ENCODE results near the gene SLC9A8. TPM values are rescaled to one million over a fixed set of nuclear protein-coding genes. Genes with fewer than 3 reads are reported as not detected.
"Not testable (repeated sequence)": the region's sequence is repeated elsewhere in the genome, so short reads cannot be mapped to it uniquely, and the experiment has no call there.

SLC9A8 gene
- total RNA-seq, 1 experiment from 2014 or later, result 21.5 TPM

DNA sequence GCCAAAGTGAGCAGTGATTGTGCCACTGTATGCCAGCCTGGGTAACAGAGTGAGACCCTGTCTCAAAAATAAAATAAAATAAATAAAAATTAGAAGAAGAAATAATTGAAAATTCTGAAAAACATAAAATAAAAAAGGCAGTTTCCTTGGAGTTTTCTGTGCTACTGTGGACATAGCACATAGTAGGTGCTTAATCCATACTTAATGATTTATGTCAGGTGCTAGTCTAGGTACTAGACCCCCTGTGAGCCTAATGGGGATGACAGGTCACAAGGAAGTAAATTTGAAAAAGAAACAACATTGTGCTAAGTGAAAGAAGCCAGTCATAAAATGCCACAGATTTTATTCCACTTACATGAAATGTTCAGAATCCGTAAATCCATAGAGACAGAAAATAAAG lies 9.2 kb upstream of the SLC9A8 start:
- no peaks in the 10 kb centered on the region for H3K79me2 ChIP-seq (ENCODE audit: low read length)
- peaks cover 14% of the 10 kb centered on the region for H3K4me1 ChIP-seq (ENCODE audit: low read length)
- no peak overlapping the region for H3K4me2 ChIP-seq (ENCODE audit: low read depth, low read length, poor library complexity, severe bottlenecking)
- H2AFZ ChIP-seq (ENCODE audit: low read length), result no peak overlapping the region
- H3K27ac ChIP-seq (ENCODE audit: low read length), result no peak overlapping the region
- no peaks in the 10 kb centered on the region for H3K27me3 ChIP-seq (ENCODE audit: low read length)
- no peak overlapping the region for H3K9ac ChIP-seq (ENCODE audit: low read length)
- no peaks in the 10 kb centered on the region for H3K36me3 ChIP-seq (ENCODE audit: insufficient read depth, low read length)
- H3K9me2 ChIP-seq (replicated peaks; ENCODE audit: insufficient read depth, low read length), result no peaks in the 10 kb centered on the region
- no peak for DNase-seq
- no peaks in the 10 kb centered on the region for H3K9me3 ChIP-seq (ENCODE audit: low read length)
- H3K4me3 ChIP-seq (ENCODE audit: low read length), result no peak overlapping the region
- H4K20me1 ChIP-seq (ENCODE audit: insufficient read depth, low read depth, low read length), result no peaks in the 10 kb centered on the region

GRCh38 chr20:49804364-49804763 lies 8.3 kb upstream of the SLC9A8 start:
- Histone ChIP-seq H3K4me2 (ENCODE audit: low read depth, low read length, poor library complexity, severe bottlenecking) (no peak overlapping the region), H3K4me1 (ENCODE audit: low read length) (peaks cover 14% of the 10 kb centered on the region), H3K79me2 (ENCODE audit: low read length) (no peaks in the 10 kb centered on the region), H3K4me3 (ENCODE audit: low read length) (no peak overlapping the region), H4K20me1 (ENCODE audit: insufficient read depth, low read depth, low read length) (no peaks in the 10 kb centered on the region), H3K9me2 (replicated peaks; ENCODE audit: insufficient read depth, low read length) (no peaks in the 10 kb centered on the region), H3K36me3 (ENCODE audit: insufficient read depth, low read length) (no peaks in the 10 kb centered on the region), H3K27me3 (ENCODE audit: low read length) (no peaks in the 10 kb centered on the region), H3K27ac (ENCODE audit: low read length) (no peak overlapping the region), H3K9ac (ENCODE audit: low read length) (no peak overlapping the region), H3K9me3 (ENCODE audit: low read length) (no peaks in the 10 kb centered on the region), H2AFZ (ENCODE audit: low read length) (no peak overlapping the region)
- no peak for DNase-seq

- H4K20me1 ChIP-seq (ENCODE audit: insufficient read depth, low read depth, low read length); H3K9me2 ChIP-seq (replicated peaks; ENCODE audit: insufficient read depth, low read length); H3K27me3 ChIP-seq (ENCODE audit: low read length); H3K4me2 ChIP-seq (ENCODE audit: low read depth, low read length, poor library complexity, severe bottlenecking); H3K79me2 ChIP-seq (ENCODE audit: low read length); H3K27ac ChIP-seq (ENCODE audit: low read length); H3K4me3 ChIP-seq (ENCODE audit: low read length); DNase-seq; H3K9me3 ChIP-seq (ENCODE audit: low read length); H3K9ac ChIP-seq (ENCODE audit: low read length); H2AFZ ChIP-seq (ENCODE audit: low read length); H3K36me3 ChIP-seq (ENCODE audit: insufficient read depth, low read length): not testable (repeated sequence)
- H3K4me1 ChIP-seq (ENCODE audit: low read length), result peaks cover 14% of the 10 kb centered on the region
These were observed 7.3 kb upstream of the SLC9A8 start for GRCh38 chr20:49805224-49805876.

GRCh38 chr20:49808753-49809152 lies 3.9 kb upstream of the SLC9A8 start:
- H3K27me3 ChIP-seq (ENCODE audit: low read length), result no peaks in the 10 kb centered on the region
- H3K9me2 ChIP-seq (replicated peaks; ENCODE audit: insufficient read depth, low read length), result no peaks in the 10 kb centered on the region
- H3K27ac ChIP-seq (ENCODE audit: low read length), result no peak overlapping the region
- peaks cover 8% of the 10 kb centered on the region for H3K79me2 ChIP-seq (ENCODE audit: low read length)
- no peak overlapping the region for H3K4me2 ChIP-seq (ENCODE audit: low read depth, low read length, poor library complexity, severe bottlenecking)
- H2AFZ ChIP-seq (ENCODE audit: low read length), result no peak overlapping the region
- no peaks in the 10 kb centered on the region for H3K9me3 ChIP-seq (ENCODE audit: low read length)
- H4K20me1 ChIP-seq (ENCODE audit: insufficient read depth, low read depth, low read length), result no peaks in the 10 kb centered on the region
- no peak overlapping the region for H3K9ac ChIP-seq (ENCODE audit: low read length)
- DNase-seq, result no peak
- no peaks in the 10 kb centered on the region for H3K36me3 ChIP-seq (ENCODE audit: insufficient read depth, low read length)
- H3K4me1 ChIP-seq (ENCODE audit: low read length), result peaks cover 12% of the 10 kb centered on the region
- H3K4me3 ChIP-seq (ENCODE audit: low read length), result no peak overlapping the region

- Histone ChIP-seq H3K9ac (ENCODE audit: low read length) (no peak overlapping the region), H3K4me3 (ENCODE audit: low read length) (no peak overlapping the region), H3K9me3 (ENCODE audit: low read length) (no peaks in the 10 kb centered on the region), H3K9me2 (replicated peaks; ENCODE audit: insufficient read depth, low read length) (no peaks in the 10 kb centered on the region), H3K27me3 (ENCODE audit: low read length) (no peaks in the 10 kb centered on the region), H3K79me2 (ENCODE audit: low read length) (peaks cover 19% of the 10 kb centered on the region), H2AFZ (ENCODE audit: low read length) (no peak overlapping the region), H3K36me3 (ENCODE audit: insufficient read depth, low read length) (no peaks in the 10 kb centered on the region), H3K4me2 (ENCODE audit: low read depth, low read length, poor library complexity, severe bottlenecking) (no peak overlapping the region), H3K4me1 (ENCODE audit: low read length) (peaks cover 22% of the 10 kb centered on the region), H3K27ac (ENCODE audit: low read length) (no peak overlapping the region), H4K20me1 (ENCODE audit: insufficient read depth, low read depth, low read length) (no peaks in the 10 kb centered on the region)
- DNase-seq, result no peak
These were observed 2.7 kb upstream of the SLC9A8 start for GRCh38 chr20:49809803-49810359.

- Histone ChIP-seq H3K4me1 (ENCODE audit: low read length) (peaks cover 22% of the 10 kb centered on the region), H3K9me2 (replicated peaks; ENCODE audit: insufficient read depth, low read length) (no peaks in the 10 kb centered on the region), H2AFZ (ENCODE audit: low read length) (no peak overlapping the region), H3K79me2 (ENCODE audit: low read length) (peaks cover 23% of the 10 kb centered on the region), H3K4me3 (ENCODE audit: low read length) (no peak overlapping the region), H3K36me3 (ENCODE audit: insufficient read depth, low read length) (no peaks in the 10 kb centered on the region), H4K20me1 (ENCODE audit: insufficient read depth, low read depth, low read length) (no peaks in the 10 kb centered on the region), H3K9me3 (ENCODE audit: low read length) (no peaks in the 10 kb centered on the region), H3K4me2 (ENCODE audit: low read depth, low read length, poor library complexity, severe bottlenecking) (no peak overlapping the region), H3K9ac (ENCODE audit: low read length) (no peak overlapping the region), H3K27ac (ENCODE audit: low read length) (no peak overlapping the region), H3K27me3 (ENCODE audit: low read length) (no peaks in the 10 kb centered on the region)
- DNase-seq, result no peak
These were observed 2.0 kb upstream of the SLC9A8 start for GRCh38 chr20:49810491-49811190.

- Histone ChIP-seq H3K9me2 (replicated peaks; ENCODE audit: insufficient read depth, low read length) (no peaks in the 10 kb centered on the region), H3K4me1 (ENCODE audit: low read length) (peaks cover 22% of the 10 kb centered on the region), H3K36me3 (ENCODE audit: insufficient read depth, low read length) (no peaks in the 10 kb centered on the region), H3K4me3 (ENCODE audit: low read length) (peak overlapping the region; percentile 76), H3K27ac (ENCODE audit: low read length) (no peak overlapping the region), H3K9ac (ENCODE audit: low read length) (peak overlapping the region; percentile 83), H3K4me2 (ENCODE audit: low read depth, low read length, poor library complexity, severe bottlenecking) (peak overlapping the region; percentile 91), H2AFZ (ENCODE audit: low read length) (peak overlapping the region; percentile 92; the same call in 1 of the 2 replicates), H3K9me3 (ENCODE audit: low read length) (no peaks in the 10 kb centered on the region), H3K79me2 (ENCODE audit: low read length) (peaks cover 23% of the 10 kb centered on the region), H4K20me1 (ENCODE audit: insufficient read depth, low read depth, low read length) (no peaks in the 10 kb centered on the region), H3K27me3 (ENCODE audit: low read length) (no peaks in the 10 kb centered on the region)
- no peak for DNase-seq
These were observed 662 bp upstream of the SLC9A8 start for GRCh38 chr20:49811825-49812506.

All from Karpas-422 (cell line).